AML-193 (cell line): Measurements from ENCODE around the gene CLN6.
A peak's percentile ranks its signal among the peaks of the same experiment; 100 is the strongest.
"Not testable (repeated sequence)": the region's sequence is repeated elsewhere in the genome, so short reads cannot be mapped to it uniquely, and the experiment has no call there.

ENCODE experiments used
- DNase-seq, 2 experiments: peaks; one replicate each; lab custom pipeline; 2025; lab: John Stamatoyannopoulos, UW

CLN6 gene

GRCh38 chr15:68223171-68223570, 6.4 kb downstream of the CLN6 start:
- no peak for DNase-seq

- not testable (repeated sequence) for DNase-seq
Observed at GRCh38 chr15:68222432-68222743, 7.1 kb downstream of the CLN6 start.

GRCh38 chr15:68221530-68222431, 7.7 kb downstream of the CLN6 start:
- not testable (repeated sequence) for DNase-seq

DNA sequence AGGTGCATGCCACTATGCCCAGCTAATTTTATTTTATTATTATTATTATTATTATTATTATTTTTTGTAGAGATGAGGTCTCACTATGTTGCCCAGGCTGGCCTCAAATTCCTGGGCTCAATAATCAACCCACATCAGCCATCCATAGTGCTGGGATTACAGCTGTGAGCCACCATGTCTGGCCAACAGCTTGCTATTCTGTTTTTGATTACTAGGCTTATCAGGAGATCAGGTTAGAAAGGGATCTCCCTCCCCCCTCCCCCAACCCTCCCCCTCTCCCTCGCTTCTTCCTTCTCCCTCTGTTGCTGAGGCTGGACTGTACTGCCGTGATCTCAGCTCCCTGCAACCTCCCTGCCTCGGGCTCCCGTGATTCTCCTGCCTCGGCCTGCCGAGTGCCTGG, 8.6 kb downstream of the CLN6 start:
- DNase-seq = no peak

- DNase-seq = no peak
Observed at GRCh38 chr15:68220489-68220888, 9.0 kb downstream of the CLN6 start.

- no peak for DNase-seq
Observed at GRCh38 chr15:68218847-68219798, 10.4 kb downstream of the CLN6 start.

GRCh38 chr15:68218331-68218730, 11.2 kb downstream of the CLN6 start:
- DNase-seq = no peak

DNA sequence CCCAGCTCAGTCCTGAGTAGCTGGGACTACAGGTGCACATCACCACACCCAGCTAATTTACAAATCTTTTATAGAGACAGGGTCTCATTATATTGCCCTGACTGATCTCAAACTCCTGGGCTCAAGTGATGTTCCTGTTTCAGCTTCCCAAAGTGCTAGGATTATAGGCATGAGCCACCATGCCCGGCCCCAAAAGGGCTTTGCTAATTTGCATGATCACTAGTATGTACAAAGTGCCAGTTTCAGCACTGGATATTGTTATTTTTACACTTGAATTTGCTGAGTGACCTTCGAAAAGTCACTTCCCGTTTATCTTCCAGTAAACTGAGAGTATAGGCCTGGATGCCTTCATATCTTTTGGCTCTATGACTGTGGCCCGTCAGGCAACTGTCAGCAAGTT, 12.2 kb downstream of the CLN6 start:
- no peak for DNase-seq

- DNase-seq = peak in 1 of 2 experiments; percentile 7
Observed at GRCh38 chr15:68214838-68215254, 14.7 kb downstream of the CLN6 start.

GRCh38 chr15:68213991-68214837, 15.3 kb downstream of the CLN6 start:
- no peak for DNase-seq

- not testable (repeated sequence) for DNase-seq
Observed at GRCh38 chr15:68213491-68213845, 16.1 kb downstream of the CLN6 start.

- DNase-seq = no peak
Observed at GRCh38 chr15:68211656-68212320, 17.7 kb downstream of the CLN6 start.

GRCh38 chr15:68210821-68211655, 18.5 kb downstream of the CLN6 start:
- no peak for DNase-seq

GRCh38 chr15:68210409-68210756, 19.1 kb downstream of the CLN6 start:
- DNase-seq = no peak

GRCh38 chr15:68209735-68210408, 19.7 kb downstream of the CLN6 start:
- DNase-seq = no peak

DNA sequence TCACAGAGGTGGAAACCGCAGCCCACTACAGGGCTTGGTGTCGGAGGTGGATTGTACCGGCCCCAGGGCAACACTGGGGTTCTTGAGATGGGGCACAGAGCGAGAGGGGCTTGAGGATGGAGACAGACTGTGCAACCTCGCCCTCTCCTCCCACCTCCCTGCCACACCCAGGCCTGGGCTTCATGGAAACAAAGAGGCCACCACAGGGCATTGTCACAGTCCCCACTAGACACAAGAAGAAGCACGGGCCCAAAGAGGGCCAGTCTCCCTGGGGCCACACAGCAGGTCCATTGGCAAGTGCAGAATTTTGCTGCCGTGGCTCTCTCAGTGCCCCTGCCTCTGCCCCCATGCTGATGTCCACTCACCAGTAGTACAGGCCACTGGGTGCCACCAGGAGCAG, 20.3 kb downstream of the CLN6 start:
- no peak for DNase-seq

DNA sequence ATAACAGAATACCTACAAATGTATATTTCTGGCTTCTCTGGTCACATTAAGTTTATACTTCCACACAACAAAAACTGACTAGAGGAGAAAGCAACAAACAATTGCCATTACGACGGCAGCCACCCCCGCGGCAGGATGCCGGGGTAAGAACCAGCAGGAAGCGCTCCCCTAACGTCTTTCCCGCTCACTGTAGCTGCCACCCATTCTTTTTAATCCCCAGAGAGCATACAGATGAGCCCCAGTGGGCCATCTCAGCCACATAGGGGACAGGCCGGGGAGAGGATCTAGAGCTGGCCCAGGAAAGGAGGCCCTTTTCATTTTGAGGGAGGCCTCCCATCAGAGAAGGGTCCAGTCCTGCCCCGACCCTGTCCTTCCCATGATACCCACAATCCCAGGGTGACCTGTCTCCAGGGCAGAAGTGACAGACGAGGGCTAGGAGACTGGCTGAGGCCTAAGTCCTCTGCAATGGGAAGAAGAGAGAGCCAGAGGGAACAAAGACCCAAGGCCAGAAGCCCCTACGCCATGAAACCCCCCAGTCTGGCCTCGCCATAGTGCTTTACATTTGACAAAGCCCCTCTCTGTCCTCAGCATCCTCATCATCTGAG, 20.8 kb downstream of the CLN6 start:
- no peak for DNase-seq

DNA sequence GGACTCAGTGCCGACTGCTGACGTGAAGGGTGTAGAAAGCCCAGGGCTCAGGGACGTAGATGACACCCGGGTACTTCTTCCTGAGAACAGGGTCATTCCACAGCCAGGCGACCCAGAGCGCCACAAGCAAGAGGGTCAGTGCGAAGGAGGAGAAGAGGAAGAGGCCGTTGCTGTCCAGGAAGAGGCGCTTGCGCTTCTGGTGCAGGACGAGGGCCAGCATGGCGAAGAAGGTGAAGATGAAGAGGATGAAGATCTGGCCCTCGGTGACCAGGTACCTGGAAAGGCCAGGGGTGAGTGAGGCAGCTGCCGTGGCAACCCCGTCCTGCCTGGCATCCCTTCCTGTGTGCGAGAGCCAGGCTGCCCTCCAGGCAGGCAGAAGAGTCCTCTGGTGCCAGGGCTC, 21.4 kb downstream of the CLN6 start:
- DNase-seq = no peak

- DNase-seq = no peak
Observed at GRCh38 chr15:68207176-68207935, 22.2 kb downstream of the CLN6 start.
